ENCODE measurements around the gene RPP25. TPM values are rescaled to one million over a fixed set of nuclear protein-coding genes. Genes with fewer than 3 reads are reported as not detected.

RPP25 gene
- polyA plus RNA-seq, 1 donor (not counting 4 experiments of a cell fraction or from before 2014, with no cell fraction given) = 0.60 TPM

DNA sequence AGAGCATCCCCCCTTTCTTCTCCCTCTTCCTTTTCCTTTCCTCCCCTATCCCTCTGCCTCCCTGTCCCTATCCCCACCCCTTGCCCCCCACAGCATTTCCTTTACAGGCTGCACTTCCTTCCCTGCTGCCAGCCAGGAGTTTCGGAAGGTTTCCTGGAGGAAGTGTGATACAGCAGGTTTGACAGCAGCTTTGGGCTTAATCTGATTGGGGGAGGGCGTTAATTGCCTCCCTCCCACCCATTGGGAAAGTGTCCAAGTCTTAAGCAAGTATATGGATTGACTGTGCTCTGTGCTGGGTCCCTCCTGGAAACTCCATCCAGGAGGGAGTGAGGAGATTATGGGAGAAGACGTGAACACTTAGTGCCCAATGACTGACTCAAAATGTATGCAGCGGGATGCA lies 40.6 kb upstream of the RPP25 start:
- Histone ChIP-seq H3K27ac (ENCODE audit: control insufficient read depth, insufficient read depth, low read length) (no peak overlapping the region), H4K20me1 (ENCODE audit: control insufficient read depth, extremely low read depth, insufficient read depth, low read length) (no peaks in the 10 kb centered on the region), H3K27me3 (ENCODE audit: control insufficient read depth, extremely low read depth, insufficient read depth, low read length) (peaks cover 26% of the 10 kb centered on the region), H3K36me3 (ENCODE audit: control insufficient read depth in 2 of 2, extremely low read depth in 1 of 2, insufficient read depth in 2 of 2, low read length in 2 of 2) (no peaks in the 10 kb centered on the region), H3K4me1 (ENCODE audit: control insufficient read depth, extremely low read depth, insufficient read depth, low read length) (no peaks in the 10 kb centered on the region), H3K4me3 (ENCODE audit: control insufficient read depth in 2 of 3, extremely low read depth in 1 of 3, insufficient read depth in 2 of 3, low read depth in 1 of 3, low read length in 3 of 3) (no peak overlapping the region), H3K9me1 (ENCODE audit: control insufficient read depth, extremely low read depth, insufficient read depth, low read length) (no peaks in the 10 kb centered on the region), H3K9me3 (ENCODE audit: control insufficient read depth, low read depth, low read length) (no peaks in the 10 kb centered on the region), H3K9ac (ENCODE audit: control insufficient read depth, extremely low read depth, insufficient read depth, low read length) (no peak overlapping the region), H3K79me2 (ENCODE audit: control insufficient read depth, insufficient read depth, low read length) (no peaks in the 10 kb centered on the region), H2AFZ (ENCODE audit: control insufficient read depth, low read length) (no peak overlapping the region), H3K4me2 (ENCODE audit: control insufficient read depth, extremely low read depth, insufficient read depth, low read depth, low read length) (no peak overlapping the region)
- FAIRE-seq = no peak
- TF ChIP-seq, protein P1, sequence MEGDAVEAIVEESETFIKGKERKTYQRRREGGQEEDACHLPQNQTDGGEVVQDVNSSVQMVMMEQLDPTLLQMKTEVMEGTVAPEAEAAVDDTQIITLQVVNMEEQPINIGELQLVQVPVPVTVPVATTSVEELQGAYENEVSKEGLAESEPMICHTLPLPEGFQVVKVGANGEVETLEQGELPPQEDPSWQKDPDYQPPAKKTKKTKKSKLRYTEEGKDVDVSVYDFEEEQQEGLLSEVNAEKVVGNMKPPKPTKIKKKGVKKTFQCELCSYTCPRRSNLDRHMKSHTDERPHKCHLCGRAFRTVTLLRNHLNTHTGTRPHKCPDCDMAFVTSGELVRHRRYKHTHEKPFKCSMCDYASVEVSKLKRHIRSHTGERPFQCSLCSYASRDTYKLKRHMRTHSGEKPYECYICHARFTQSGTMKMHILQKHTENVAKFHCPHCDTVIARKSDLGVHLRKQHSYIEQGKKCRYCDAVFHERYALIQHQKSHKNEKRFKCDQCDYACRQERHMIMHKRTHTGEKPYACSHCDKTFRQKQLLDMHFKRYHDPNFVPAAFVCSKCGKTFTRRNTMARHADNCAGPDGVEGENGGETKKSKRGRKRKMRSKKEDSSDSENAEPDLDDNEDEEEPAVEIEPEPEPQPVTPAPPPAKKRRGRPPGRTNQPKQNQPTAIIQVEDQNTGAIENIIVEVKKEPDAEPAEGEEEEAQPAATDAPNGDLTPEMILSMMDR (optimal IDR thresholded peaks at IDR 0.05 in 1 of 3, IDR thresholded peaks at IDR 0.05 in 1 of 3, conservative IDR thresholded peaks at IDR 0.05 in 1 of 3; ENCODE audit: extremely low read depth in 1 of 3, insufficient read depth in 2 of 3, low read length in 3 of 3) = no peak
- no peak for TF ChIP-seq EZH2 (IDR thresholded peaks at IDR 0.05; ENCODE audit: low read length)
- no peak for DNase-seq (ENCODE audit: low read depth, low spot score)
- dilution Hi-C loops (cut with MboI; ENCODE audit: extremely low pct_ligation_motif_present, low sequenced_read_pairs) = no loop called here

DNA sequence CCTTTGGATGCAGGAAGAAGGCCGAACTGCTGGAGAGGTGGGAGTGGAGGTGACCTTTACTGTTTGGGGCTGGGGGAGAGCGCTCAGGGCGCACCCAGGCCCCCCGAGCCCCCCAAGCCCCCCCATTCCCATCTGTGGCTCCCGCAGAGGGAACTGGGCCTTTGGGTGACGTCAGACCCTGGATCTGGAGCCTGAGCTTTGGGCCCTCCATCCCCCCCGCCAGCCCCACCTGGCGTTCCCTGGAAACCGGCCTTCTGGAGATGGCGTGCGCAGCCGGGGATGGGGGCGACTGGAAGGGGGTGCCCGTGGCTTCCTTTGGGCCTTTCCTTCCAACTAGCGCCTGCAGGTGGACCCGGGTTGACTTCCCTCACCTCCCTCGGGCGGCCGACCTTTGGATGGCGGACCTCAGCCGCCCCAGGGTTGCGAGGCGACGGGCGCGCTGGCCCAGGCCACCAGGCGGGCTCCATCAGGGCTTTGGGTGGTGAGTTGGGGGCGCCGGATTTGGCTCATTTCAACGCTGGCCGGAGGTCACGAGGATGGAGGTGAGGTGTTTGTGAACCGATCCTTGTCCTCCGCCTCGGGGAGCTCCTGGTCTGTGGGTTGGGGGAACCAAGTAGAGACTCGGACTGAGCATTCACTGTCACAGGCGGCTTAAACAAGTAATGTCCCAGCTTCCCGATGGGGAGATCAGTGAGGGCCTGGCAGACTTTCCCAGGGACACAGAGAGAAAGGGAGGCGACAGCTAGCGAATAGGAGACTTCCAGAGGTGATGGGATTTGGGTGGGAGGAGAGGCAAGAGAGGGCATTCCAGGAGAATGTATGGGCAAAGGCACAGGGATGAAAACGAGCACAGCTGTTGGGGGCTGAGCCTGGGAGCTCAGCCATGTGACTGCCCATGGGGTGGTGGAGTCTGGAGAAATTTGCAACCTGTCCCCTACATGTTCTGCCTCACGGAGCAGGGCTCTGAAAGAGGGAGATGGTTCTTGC lies 39.5 kb upstream of the RPP25 start:
- Histone ChIP-seq H2AFZ (ENCODE audit: control insufficient read depth, low read length) (peak overlapping the region; percentile 87), H3K36me3 (ENCODE audit: control insufficient read depth in 2 of 2, extremely low read depth in 1 of 2, insufficient read depth in 2 of 2, low read length in 2 of 2) (no peaks in the 10 kb centered on the region), H3K9me1 (ENCODE audit: control insufficient read depth, extremely low read depth, insufficient read depth, low read length) (no peaks in the 10 kb centered on the region), H3K27me3 (ENCODE audit: control insufficient read depth, extremely low read depth, insufficient read depth, low read length) (peaks cover 26% of the 10 kb centered on the region), H3K79me2 (ENCODE audit: control insufficient read depth, insufficient read depth, low read length) (no peaks in the 10 kb centered on the region), H3K4me1 (ENCODE audit: control insufficient read depth, extremely low read depth, insufficient read depth, low read length) (no peaks in the 10 kb centered on the region), H3K4me2 (ENCODE audit: control insufficient read depth, extremely low read depth, insufficient read depth, low read depth, low read length) (peak overlapping the region; percentile 73), H3K9ac (ENCODE audit: control insufficient read depth, extremely low read depth, insufficient read depth, low read length) (peak overlapping the region; percentile 44), H3K9me3 (ENCODE audit: control insufficient read depth, low read depth, low read length) (no peaks in the 10 kb centered on the region), H3K27ac (ENCODE audit: control insufficient read depth, insufficient read depth, low read length) (no peak overlapping the region), H4K20me1 (ENCODE audit: control insufficient read depth, extremely low read depth, insufficient read depth, low read length) (no peaks in the 10 kb centered on the region), H3K4me3 (ENCODE audit: control insufficient read depth in 2 of 3, extremely low read depth in 1 of 3, insufficient read depth in 2 of 3, low read depth in 1 of 3, low read length in 3 of 3) (peak overlapping the region; percentile 50 to 67 (median 63))
- no peak for DNase-seq (ENCODE audit: low read depth, low spot score)
- dilution Hi-C loops (cut with MboI; ENCODE audit: extremely low pct_ligation_motif_present, low sequenced_read_pairs) = no loop called here
- FAIRE-seq = no peak
- TF ChIP-seq, protein P1 (optimal IDR thresholded peaks at IDR 0.05 in 1 of 3, IDR thresholded peaks at IDR 0.05 in 1 of 3, conservative IDR thresholded peaks at IDR 0.05 in 1 of 3; ENCODE audit: extremely low read depth in 1 of 3, insufficient read depth in 2 of 3, low read length in 3 of 3) = no peak
- peak; percentile 48 for TF ChIP-seq EZH2 (IDR thresholded peaks at IDR 0.05; ENCODE audit: low read length)

All from keratinocyte (primary cell).